NOMO-1 (cell line): ENCODE data around the gene STRIP2.
"Not testable (repeated sequence)": the region's sequence is repeated elsewhere in the genome, so short reads cannot be mapped to it uniquely, and the experiment has no call there.

ENCODE experiments used
- DNase-seq, 2 experiments: peaks; one replicate each; lab custom pipeline; 2025; ENCODE audit not compliant: unreplicated experiment in 2 of 2; lab: John Stamatoyannopoulos, UW

The STRIP2 gene

DNA sequence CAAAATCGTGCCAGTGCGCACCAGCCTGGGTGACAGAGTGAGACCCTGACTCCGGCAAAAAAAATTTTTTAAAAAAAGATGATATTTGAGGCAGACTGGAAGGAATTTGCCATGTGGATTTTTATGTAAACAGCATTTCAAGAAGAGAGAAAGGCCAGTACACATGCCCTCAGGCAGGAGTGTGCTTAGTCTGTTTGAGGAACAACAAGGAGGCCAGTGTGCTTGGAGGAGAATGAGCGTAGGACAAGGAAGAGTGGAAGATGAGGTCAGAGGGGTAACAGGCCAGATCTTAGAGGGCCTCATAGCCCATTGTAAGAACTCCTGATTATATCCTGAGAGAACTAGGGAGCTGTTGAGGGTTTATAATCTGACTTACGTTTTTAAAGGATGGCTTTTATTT is 17.2 kb upstream of the STRIP2 start:
- DNase-seq, result no peak

DNA sequence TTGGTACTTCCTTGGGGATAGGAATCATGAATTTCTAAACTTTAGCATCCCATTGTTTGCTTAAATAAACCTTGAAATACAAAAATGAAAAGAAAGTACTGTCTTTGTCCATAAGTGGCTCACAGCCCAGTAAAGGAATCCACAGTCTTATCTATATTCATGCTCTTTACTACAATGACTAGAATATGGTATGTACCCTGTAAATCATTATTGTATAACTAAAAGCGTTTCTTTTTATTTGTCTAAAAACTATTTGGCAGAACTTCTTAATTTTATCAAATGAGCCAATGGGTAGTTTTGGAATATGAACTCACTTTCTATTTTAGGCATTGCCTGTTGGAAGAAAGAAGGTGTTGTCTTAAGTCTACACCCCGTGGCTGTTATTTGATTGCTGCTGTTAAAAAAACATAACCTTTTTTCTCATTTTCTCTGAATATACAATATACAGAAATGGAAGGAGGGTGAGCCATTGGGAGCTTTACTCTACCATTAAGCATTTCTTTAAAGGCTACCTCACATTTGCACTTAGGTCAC is 12.4 kb upstream of the STRIP2 start:
- DNase-seq, result no peak

- no peak for DNase-seq
Measured at GRCh38 chr7:129422727-129423126, 11.5 kb upstream of the STRIP2 start.

DNA sequence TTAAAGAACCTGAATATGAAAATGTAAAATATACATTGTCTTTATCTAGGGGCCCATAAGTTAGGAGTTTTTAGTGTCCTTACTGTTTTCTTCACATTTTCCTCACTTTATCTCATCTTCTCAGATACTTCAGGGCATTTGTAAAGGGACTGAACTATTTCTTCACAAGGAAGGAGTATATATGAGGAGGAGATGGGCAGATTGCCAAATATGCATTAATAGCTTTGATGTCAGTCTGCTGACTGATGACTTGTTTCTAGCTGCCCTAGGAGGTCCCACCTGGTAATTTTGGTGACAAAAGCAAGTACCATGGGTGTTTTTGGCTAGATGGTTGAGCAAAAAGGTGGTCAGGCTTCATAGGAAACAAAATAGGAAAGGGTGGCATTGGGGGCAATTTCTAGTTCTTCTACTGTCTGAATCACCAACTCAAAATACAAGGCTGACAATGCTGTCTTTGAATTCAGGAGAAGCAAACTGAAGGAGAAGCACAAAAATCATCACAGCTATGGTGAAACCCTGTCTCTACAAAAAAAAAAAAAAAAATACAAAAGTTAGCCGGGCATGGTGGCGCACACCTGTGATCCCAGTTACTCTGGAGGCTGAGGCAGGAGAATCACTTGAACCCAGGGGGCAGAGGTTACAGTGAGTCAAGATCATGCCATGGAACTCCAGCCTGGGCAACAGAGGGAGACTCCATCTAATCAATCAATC is 10.4 kb upstream of the STRIP2 start:
- DNase-seq, result no peak

- DNase-seq, result no peak
Measured at GRCh38 chr7:129426482-129426881, 7.8 kb upstream of the STRIP2 start.

GRCh38 chr7:129427526-129428045 is 6.6 kb upstream of the STRIP2 start:
- no peak for DNase-seq

- DNase-seq, result no peak
Measured at GRCh38 chr7:129431911-129432643, 2.2 kb upstream of the STRIP2 start.

DNA sequence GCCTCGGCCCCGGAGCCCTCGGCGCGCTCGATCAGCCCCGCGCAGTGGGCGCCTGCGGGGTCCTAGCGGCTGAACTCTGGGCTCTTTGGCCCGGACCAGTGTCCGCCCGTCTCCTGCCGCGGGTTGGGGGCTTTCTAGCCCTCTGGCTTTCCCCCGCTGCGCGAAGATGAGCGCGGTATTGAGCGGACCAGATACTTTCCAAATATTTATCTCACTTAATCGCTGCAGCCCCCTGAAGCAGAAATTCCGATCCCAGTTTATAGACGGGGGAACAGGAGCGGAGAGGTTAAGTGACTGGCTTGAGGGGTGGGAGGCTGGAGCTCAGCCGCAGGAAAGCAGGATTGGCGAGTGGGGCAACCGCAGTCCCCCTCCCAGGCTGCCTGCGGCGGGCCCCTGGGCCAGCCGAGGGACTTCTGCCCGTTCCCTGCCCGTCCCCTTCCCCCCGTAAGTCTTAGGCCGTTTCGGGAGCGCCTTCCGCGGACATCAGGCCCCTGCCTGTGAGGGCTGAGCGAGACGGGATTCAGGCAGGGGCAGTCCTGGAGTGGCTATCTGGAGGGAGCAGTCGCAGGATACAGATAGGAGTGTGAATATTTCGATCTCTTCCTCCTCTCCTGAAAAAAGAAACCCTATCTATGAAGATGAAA is 565 bp downstream of the STRIP2 start:
- no peak for DNase-seq

- no peak for DNase-seq
Measured at GRCh38 chr7:129435414-129435829, 1.2 kb downstream of the STRIP2 start.

DNA sequence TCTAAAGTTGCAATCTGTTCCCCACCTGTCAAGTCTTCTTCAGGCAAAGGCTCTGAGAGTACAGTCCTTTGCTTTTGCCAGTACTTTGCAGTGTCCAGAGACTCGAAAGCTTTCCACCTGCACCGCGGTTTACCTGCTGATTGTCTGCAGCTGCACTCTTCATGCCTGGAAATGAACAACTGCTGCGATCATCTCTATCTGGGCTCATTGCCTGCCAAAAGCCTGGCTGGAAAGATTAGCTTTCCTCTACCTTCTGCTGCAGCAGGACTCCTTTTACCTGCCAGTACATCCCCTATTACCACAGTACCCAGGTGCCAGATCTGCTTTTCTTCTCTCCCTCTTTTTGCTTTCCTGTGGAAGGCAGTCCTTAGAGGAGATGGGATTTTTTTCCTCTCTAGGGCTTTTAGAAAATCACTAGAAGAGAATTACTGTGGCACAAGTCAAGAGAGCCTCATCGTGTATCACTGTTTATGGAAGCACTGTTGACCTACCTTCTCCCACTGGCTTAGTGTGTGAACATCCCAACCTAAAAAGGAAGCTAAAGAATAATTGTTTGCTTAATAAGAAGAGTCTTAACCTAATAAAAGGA is 2.2 kb downstream of the STRIP2 start:
- DNase-seq, result no peak

- no peak for DNase-seq
Measured at GRCh38 chr7:129437190-129437589, 3.0 kb downstream of the STRIP2 start.

DNA sequence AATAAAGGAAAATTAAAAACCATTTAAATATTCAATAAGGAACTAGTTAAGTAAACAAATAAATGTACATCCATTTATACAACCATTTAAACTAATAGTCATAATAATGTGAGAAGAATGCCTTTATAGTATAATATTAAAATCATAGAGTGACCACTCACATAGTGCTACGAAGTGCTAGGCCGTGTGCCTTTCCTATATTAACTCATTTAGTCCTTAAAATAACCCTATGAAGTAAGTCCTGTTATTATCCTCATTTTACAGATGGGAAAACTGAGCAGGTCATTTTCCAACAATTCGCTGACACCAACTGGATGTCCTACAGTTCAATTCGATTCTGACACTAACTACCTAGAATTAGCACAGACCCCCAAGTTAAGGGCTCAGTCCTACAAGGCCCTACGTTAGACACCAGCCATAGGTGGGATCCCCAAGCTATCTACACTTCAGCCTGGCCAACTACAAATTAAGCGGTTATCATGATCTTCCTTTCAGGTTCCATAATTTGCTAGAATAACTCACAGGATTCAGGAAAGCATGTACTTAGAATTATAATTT is 4.1 kb downstream of the STRIP2 start:
- no peak for DNase-seq

DNA sequence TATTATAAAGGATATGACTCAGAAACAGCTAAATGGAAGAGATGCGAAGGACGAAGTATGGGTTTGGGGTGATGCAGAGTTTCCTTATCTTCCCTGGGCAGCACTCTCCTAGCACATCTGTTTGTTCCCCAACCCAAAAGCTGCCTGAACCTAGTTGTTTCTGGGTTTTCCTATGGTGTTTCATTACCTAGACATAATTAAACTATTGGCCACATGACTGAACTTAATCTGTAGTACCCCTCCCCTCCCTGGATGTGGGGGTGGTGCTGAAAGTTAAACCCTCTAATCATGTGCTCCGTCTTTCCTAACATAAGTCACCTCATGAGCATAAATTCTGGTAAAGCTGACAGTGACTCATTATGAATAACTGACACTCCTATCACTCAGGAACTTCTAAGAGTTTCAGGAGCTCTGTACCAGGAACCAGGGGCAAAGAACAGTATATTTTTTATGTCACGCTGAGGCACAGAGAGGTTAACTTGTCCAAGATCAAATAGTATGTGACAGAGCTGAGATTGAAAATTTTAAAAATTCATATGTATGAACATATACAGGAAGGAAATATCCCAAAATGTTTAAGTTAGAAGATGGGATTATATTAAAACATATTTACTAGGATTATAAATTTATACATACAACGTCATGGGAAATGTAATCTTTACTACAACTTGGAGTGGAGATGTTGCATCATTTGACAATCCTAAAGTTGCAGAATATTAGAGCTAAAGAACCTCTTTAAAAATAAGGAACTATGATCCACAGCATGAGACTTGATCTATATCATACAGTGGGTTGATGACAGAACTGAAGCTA is 4.8 kb downstream of the STRIP2 start:
- DNase-seq, result peak in 1 of 2 experiments; percentile 24

DNA sequence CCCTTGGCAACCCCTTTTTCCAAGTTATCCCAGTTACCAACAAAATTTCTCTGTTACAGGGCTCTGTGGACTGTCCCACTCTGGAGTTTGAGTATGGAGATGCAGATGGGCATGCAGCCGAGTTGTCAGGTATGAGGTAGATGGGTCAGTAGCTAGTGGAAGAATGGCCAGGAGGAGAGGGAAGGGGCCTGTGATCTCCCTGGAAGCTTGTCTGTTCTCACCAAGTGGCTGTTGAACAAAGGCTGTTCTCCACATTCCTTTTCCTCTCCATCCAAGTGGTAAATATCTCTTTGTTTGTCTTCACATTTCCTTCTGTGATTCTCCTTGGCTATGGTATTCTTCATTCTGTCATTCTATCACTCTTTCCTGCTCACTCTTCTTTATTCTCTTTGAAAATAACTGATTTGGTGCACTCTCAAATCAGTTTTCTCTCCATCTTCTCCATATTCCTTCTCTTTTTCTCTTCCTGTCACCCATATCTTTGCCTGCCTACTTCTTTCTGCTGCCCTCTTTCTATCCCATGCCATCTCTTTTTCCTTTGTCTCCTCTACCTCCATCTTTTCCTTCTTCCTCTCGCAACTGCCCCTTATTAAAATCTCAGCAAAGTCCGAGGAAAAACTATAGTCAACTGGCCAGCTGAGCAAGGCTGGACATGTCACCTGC is 5.9 kb downstream of the STRIP2 start:
- no peak for DNase-seq

DNA sequence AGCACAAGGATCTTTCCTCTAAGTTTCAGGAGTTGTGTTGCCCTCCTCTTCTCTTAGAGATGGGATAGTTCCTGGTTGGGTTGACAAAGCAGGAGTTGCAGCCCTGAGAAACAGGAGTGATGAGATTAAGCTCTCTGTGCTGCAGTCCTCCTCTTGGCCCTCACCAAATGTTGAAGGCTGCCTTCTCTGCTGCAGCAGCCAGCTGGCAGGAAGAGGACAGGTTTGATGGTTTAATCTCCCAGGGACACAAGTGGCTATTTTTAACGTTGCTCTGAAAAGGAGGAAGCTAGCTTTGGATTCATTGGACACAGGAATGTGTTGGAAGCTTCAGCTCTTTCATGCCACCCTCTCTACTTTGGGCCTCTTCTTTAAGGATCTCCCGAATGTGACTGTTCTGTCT is 9.4 kb downstream of the STRIP2 start:
- no peak for DNase-seq

GRCh38 chr7:129444776-129445175 is 10.5 kb downstream of the STRIP2 start:
- DNase-seq, result not testable (repeated sequence)

GRCh38 chr7:129446925-129447324 is 12.7 kb downstream of the STRIP2 start:
- DNase-seq, result not testable (repeated sequence)

DNA sequence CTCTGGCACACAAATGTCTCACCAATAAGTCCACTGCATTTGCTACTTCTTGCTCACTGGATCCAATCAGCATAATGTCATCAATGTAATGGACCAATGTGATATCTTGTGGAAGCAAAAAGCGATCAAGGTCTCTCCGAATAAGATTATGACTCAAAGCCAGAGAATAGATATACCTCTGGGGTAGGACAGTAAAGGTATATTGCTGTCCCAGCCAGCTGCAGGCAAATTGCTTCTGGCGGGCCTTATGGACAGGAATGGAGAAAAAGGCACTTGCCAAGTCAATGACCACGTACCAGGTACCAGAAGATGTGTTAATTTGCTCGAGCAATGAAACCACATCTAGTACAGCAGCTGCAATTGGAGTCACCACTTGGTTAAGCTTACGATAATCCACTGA is 13.2 kb downstream of the STRIP2 start:
- not testable (repeated sequence) for DNase-seq

- not testable (repeated sequence) for DNase-seq
Measured at GRCh38 chr7:129448608-129449007, 14.4 kb downstream of the STRIP2 start.
